PC-3 (cell line): ENCODE measurements around the gene SRGAP1. TPM values are rescaled to one million over a fixed set of nuclear protein-coding genes. Genes with fewer than 3 reads are reported as not detected.

Source experiments
- ATAC-seq: fragments of 200-7000 bp; cut with Tn5 transposase; 2 replicates; pipeline ENCODE4 v1.9.1; 2020; ENCODE audit warnings: mild to moderate bottlenecking, moderate library complexity
- BruUV-seq: library from RNA; stranded (reverse); fragments of 400-500 nt; replicated peaks from 2 replicates; lab custom pipeline; 2021; lab: Mats Ljungman, UMichigan
- CTCF ChIA-PET: fragments of 300-600 bp; sonication (Branson Sonifier 250); formaldehyde crosslinking; loops from one replicate; lab custom pipeline; 2022; ENCODE audit warnings: antibody characterized with exemption; lab: Charles Lee
- POLR2A ChIA-PET: fragments of 300-600 bp; sonication (Branson Sonifier 250); formaldehyde crosslinking; loops from one replicate; lab custom pipeline; 2022; ENCODE audit warnings: antibody characterized with exemption; ENCODE audit not compliant: unreplicated experiment; lab: Charles Lee
- DNase-seq: peaks from one replicate; pipeline ENCODE4 v3.0.0-alpha.2; 2015
- H2AFZ ChIP-seq: fragments of 300-600 bp; sonication (generic); 2 replicates; pipeline ENCODE4 v1.6.0; 2016; ENCODE audit warnings: antibody characterized with exemption, low read length
- H3F3A ChIP-seq: fragments of 300-600 bp; sonication (generic); one replicate; pipeline ENCODE4 v1.6.0; 2017; ENCODE audit warnings: antibody characterized with exemption, low read length, control low read depth, mild to moderate bottlenecking; ENCODE audit not compliant: unreplicated experiment
- H3K27ac ChIP-seq: fragments of 300-600 bp; sonication (generic); 2 replicates; pipeline ENCODE4 v1.5.1; 2016; ENCODE audit warnings: mild to moderate bottlenecking, low read length
- H3K27me3 ChIP-seq: fragments of 300-600 bp; sonication (generic); 2 replicates; pipeline ENCODE4 v1.6.1; 2016; ENCODE audit warnings: low read length, mixed read lengths
- H3K36me3 ChIP-seq: fragments of 300-600 bp; sonication (generic); 2 replicates; pipeline ENCODE4 v1.6.1; 2016; ENCODE audit warnings: low read depth, mixed run types, low read length, mixed read lengths
- H3K4me1 ChIP-seq: fragments of 300-600 bp; sonication (generic); 2 replicates; pipeline ENCODE4 v1.5.1; 2016; ENCODE audit warnings: low read length; ENCODE audit not compliant: insufficient read depth
- H3K4me2 ChIP-seq: fragments of 300-600 bp; sonication (generic); 2 replicates; pipeline ENCODE4 v1.6.0; 2016; ENCODE audit warnings: low read length
- H3K4me3 ChIP-seq: fragments of 300-600 bp; sonication (generic); 2 replicates; pipeline ENCODE4 v1.5.1; 2016; ENCODE audit warnings: mild to moderate bottlenecking, low read length, mixed read lengths
- H3K79me2 ChIP-seq: fragments of 300-600 bp; sonication (generic); 2 replicates; pipeline ENCODE4 v1.6.1; 2017; ENCODE audit warnings: low read length, mixed read lengths
- H3K9ac ChIP-seq: fragments of 300-600 bp; sonication (generic); 2 replicates; pipeline ENCODE4 v1.6.0; 2016; ENCODE audit warnings: mild to moderate bottlenecking, low read length
- H3K9me2 ChIP-seq: fragments of 300-600 bp; sonication (generic); replicated peaks from 2 replicates; pipeline ENCODE4 v1.6.1; 2016; ENCODE audit warnings: mixed run types, low read length, mixed read lengths
- H3K9me3 ChIP-seq: fragments of 300-600 bp; sonication (generic); 2 replicates; pipeline ENCODE4 v1.6.1; 2016; ENCODE audit warnings: low read length, mixed read lengths
- H4K20me1 ChIP-seq: fragments of 300-600 bp; sonication (generic); 2 replicates; pipeline ENCODE4 v1.6.1; 2016; ENCODE audit warnings: low read length, mixed read lengths
- CTCF ChIP-seq: fragments of 300-600 bp; sonication (generic); conservative IDR thresholded peaks from 2 replicates; pipeline ENCODE4 v1.5.1; 2017; ENCODE audit warnings: antibody characterized with exemption, low read depth, mild to moderate bottlenecking, low read length
- EZH2 ChIP-seq: fragments of 300-600 bp; sonication (generic); IDR thresholded peaks from one replicate; pipeline ENCODE4 v1.6.1; 2017; ENCODE audit warnings: antibody characterized with exemption, mild to moderate bottlenecking, low read length; ENCODE audit not compliant: unreplicated experiment
- EZH2phosphoT487 ChIP-seq: fragments of 300-600 bp; sonication (generic); IDR thresholded peaks from 2 replicates; pipeline ENCODE4 v1.6.1; 2018; ENCODE audit warnings: mild to moderate bottlenecking, antibody characterized with exemption, low read length, borderline replicate concordance
- intact Hi-C: fragments of 100-400 bp; cut with micrococcal nuclease; formaldehyde crosslinking; loops from 2 replicates; pipeline ENCODE4 v1.9.0; 2023
- total RNA-seq: library from RNA; depleted of rRNA; stranded (reverse); fragments of >200 nt; gene quantifications from 2 replicates; pipeline ENCODE4 v1.2.3, GENCODE V29; 2014

SRGAP1 gene
- total RNA-seq, 1 experiment from 2014 or later: 11.0 TPM

- H2AFZ ChIP-seq: no peak overlapping the region
- no peak overlapping the region for H3K4me3 ChIP-seq
- BruUV-seq: no TSS peak
- no peaks in the 10 kb centered on the region for H3K36me3 ChIP-seq
- H3K9me3 ChIP-seq: no peaks in the 10 kb centered on the region
- no peak for TF ChIP-seq EZH2phosphoT487
- no peak for TF ChIP-seq EZH2
- TF ChIP-seq CTCF: no peak
- H3K4me1 ChIP-seq: no peaks in the 10 kb centered on the region
- H3K9me2 ChIP-seq: no peaks in the 10 kb centered on the region
- H3F3A ChIP-seq: no peaks in the 10 kb centered on the region
- intact Hi-C loops: no loop called here
- no peak for DNase-seq
- H3K27ac ChIP-seq: no peak overlapping the region
- no peak for ATAC-seq
- H4K20me1 ChIP-seq: no peaks in the 10 kb centered on the region
- peaks cover 85% of the 10 kb centered on the region for H3K79me2 ChIP-seq
- no peaks in the 10 kb centered on the region for H3K27me3 ChIP-seq
- H3K9ac ChIP-seq: no peak overlapping the region
- H3K4me2 ChIP-seq: no peak overlapping the region
- ChIA-PET CTCF (no interaction called here), POLR2A (no interaction called here)
These were observed 113.0 kb downstream of the SRGAP1 start for GRCh38 chr12:63957496-63957895.

- ChIA-PET CTCF (no interaction called here), POLR2A (no interaction called here)
- no peak overlapping the region for H3K27ac ChIP-seq
- no peaks in the 10 kb centered on the region for H3K9me2 ChIP-seq
- no peak overlapping the region for H3K9ac ChIP-seq
- TF ChIP-seq EZH2 (no peak), EZH2phosphoT487 (no peak), CTCF (no peak)
- no peaks in the 10 kb centered on the region for H3K9me3 ChIP-seq
- peaks cover 84% of the 10 kb centered on the region for H3K79me2 ChIP-seq
- no peaks in the 10 kb centered on the region for H3K36me3 ChIP-seq
- no peaks in the 10 kb centered on the region for H3F3A ChIP-seq
- H3K4me3 ChIP-seq: no peak overlapping the region
- no peaks in the 10 kb centered on the region for H3K27me3 ChIP-seq
- no TSS peak for BruUV-seq
- intact Hi-C loops: no loop called here
- ATAC-seq: no peak
- H4K20me1 ChIP-seq: no peaks in the 10 kb centered on the region
- H3K4me2 ChIP-seq: no peak overlapping the region
- H2AFZ ChIP-seq: no peak overlapping the region
- no peak for DNase-seq
- H3K4me1 ChIP-seq: no peaks in the 10 kb centered on the region
These were observed 114.5 kb downstream of the SRGAP1 start for GRCh38 chr12:63958876-63959580.

GRCh38 chr12:63961048-63961447 is 116.5 kb downstream of the SRGAP1 start:
- Histone ChIP-seq H3K9me2 (no peaks in the 10 kb centered on the region), H3K79me2 (peaks cover 86% of the 10 kb centered on the region), H3K9me3 (no peaks in the 10 kb centered on the region), H3K4me1 (no peaks in the 10 kb centered on the region), H3K4me2 (no peak overlapping the region), H3K4me3 (no peak overlapping the region), H4K20me1 (no peaks in the 10 kb centered on the region), H3K36me3 (no peaks in the 10 kb centered on the region), H3K27ac (no peak overlapping the region), H3F3A (no peaks in the 10 kb centered on the region), H3K27me3 (no peaks in the 10 kb centered on the region), H2AFZ (no peak overlapping the region), H3K9ac (no peak overlapping the region)
- ChIA-PET CTCF (no interaction called here), POLR2A (no interaction called here)
- ATAC-seq (no peak), DNase-seq (no peak)
- no TSS peak for BruUV-seq
- intact Hi-C loops: no loop called here
- TF ChIP-seq EZH2phosphoT487: no peak
- no peak for TF ChIP-seq CTCF
- no peak for TF ChIP-seq EZH2
